ENCODE data around the gene SPC24.
"Not testable (repeated sequence)": the region's sequence is repeated elsewhere in the genome, so short reads cannot be mapped to it uniquely, and the experiment has no call there.

Gene SPC24

DNA sequence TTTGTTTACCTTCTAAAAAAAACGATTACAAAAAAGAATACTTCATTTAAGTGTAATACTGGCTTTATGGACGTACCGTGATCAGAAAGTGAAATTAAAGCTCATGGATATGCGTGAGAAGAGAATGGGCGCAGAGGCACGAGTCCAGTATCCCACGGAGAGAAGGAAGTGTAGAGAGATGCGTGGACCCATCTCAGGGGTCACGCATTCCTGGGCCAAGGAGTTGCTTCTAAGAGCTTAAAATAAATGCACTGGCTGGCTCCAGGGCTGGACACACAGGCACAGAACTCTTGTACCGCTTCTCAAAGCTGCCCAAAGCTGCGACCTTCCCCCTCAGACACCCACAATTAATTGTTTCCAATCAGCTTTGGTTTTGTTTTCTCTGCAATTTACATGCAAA lies 8.7 kb upstream of the SPC24 start:
- DNase-seq, result no peak

DNA sequence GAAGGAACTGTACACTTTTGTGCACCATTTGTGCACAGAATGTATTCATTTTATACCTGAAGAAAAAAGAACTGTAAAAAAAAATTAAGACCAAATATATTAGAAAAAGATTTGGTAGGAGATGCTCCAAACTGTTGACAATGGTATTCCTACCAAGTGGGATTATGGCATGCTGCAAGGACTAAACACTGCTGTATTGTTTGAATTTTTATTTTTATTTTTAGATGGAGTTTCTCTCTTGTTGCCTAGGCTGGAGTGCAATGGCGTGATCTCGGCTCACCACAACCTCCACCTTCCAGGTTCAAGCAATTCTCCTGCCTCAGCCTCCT lies 4.8 kb upstream of the SPC24 start:
- DNase-seq, result not testable (repeated sequence)

DNA sequence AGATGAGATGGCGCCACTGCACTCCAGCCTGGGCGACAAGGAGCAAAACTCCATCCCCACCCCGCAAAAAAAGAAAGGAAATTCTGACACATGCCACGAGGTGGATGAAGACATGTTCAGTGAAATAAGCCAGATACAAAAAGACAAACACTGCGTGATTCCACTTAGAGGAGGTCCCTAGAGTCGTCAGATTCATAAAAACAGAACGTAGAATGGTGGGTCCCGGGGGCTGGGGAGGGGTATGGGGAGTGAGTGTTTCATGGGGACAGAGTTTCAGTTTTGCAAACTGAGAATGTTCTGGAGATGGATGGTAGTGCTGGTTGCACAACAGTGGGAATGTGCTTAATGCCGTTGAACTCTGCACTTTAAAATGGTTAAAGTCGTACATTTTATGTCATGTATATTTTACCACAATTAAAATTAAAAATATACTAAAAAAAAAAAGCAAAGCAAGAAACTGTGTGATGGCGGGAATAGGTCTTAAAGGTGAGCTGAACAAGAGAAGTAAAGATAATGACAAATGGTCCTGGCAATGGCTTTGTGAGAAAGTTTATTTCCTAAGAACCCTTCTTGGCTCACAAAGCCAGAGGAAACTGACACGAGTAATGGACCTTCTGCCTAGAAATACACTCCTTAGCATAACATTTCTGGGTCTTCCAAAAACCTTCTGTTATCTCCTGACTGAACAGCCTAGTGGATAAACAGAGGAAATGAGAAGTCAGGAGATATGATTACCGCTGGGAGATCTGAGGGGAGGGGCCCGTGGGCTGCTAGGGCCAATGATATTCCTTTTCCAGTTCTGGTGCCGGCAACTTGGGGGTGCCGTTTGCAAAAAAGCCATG lies 4.2 kb upstream of the SPC24 start:
- no peak for DNase-seq

DNA sequence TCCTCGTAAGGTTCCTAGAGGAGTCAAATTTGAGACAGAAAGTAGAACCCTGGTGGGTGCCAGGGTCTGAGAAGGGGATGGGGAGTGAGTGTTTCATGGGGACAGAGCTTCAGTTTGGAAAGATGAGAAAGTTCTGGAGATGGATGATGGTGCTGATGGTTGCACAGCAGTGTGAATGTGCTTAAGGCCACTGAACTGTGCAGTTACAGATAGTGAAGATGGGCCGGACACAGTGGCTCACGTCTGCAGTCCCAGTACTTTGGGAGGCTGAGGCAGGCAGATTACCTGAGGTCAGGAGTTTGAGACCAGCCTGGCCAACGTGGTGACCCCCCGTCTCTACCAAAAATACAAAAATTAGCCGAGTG lies 917 bp downstream of the SPC24 start:
- DNase-seq, result no peak

DNA sequence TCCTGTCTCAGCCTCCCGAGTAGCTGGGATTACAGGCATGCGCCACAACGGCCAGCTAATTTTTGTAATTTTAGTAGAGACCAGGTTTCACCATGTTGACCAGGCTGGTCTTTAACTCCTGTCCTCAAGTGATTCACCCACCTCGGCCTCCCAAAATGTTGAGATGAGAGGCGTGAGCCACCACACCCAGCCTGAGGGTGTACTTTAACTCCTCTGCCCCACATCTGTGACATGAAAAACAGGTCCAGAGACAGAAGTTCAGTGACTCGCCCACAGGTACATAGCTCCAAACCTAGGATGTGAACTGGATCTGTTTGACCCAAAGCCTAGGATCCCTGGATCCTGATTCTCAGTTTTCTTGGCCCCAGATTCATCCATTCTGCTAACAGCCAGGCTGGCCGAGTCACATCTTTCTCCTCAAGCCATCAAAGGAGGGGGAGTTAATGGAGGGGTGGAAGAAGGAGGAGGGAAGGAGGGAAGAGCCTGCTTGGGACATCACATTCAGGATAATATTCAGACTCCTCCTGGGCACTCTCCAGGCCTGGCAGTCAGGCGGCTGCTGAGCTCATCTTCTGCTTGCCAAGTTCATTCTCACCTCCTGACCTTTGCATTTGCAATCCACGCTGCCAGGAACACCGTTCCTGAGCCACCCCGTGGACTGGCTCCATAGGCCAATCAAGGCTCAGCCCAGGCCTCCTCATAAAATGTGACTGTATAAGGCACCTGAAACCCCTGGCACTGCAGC lies 3.1 kb downstream of the SPC24 start:
- DNase-seq, result no peak

DNA sequence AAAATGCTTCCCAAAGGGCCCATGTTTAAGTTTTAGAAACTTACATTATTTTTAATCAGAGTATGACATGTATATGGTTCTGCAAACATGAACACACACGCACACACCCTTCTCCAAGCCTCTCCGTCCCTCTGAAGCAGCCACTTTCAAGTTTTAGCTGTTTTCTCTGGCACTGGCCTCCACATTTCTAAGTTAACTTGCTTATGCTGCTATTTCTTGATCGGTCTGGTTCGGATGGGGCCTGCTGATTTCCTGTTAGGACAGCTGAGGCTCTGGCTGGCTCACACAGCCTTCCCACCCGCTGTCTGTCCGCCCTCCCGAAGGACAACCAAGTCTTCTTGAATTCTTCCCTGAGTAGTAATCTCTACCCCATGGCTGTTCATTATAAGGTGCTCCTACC lies 4.4 kb downstream of the SPC24 start:
- DNase-seq, result no peak

DNA sequence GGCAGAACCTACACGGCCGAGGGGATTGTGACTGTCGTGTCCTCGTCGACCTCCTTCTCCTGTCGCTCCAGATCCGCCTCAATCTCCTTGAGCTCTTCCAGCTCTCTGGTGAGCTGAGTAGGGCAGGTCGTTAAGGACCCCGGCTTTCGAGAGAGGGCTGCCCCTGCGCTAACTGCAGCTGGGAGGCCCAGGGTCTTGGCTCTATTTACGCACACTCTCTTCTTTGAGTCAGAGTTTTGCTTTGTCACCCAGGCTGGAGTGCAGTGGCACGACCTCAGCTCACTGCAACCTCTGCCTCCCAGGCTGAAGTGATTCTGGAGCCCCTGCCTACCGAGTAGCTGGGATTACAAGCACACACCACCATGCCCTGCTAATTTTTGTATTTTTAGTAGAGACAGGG lies 7.6 kb downstream of the SPC24 start:
- DNase-seq, result no peak

DNA sequence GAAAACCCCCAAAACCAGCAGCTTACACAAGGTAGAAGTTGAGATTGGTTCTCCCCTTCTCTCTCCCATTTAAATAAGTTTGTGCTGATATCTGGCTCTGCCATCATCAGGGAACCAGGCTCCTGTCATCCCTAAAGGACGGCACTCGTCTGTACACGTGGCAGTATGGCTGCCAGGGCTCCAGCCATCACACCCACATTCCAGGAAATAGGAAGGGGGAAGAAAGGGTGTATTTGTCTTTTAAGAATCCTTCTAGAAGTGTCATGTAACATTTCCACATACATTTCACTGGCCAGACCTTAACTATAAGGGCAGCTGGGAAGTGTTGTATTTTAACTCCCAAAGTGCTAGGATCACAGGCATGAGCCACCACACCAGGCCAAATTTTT lies 10.1 kb downstream of the SPC24 start:
- DNase-seq, result no peak

DNA sequence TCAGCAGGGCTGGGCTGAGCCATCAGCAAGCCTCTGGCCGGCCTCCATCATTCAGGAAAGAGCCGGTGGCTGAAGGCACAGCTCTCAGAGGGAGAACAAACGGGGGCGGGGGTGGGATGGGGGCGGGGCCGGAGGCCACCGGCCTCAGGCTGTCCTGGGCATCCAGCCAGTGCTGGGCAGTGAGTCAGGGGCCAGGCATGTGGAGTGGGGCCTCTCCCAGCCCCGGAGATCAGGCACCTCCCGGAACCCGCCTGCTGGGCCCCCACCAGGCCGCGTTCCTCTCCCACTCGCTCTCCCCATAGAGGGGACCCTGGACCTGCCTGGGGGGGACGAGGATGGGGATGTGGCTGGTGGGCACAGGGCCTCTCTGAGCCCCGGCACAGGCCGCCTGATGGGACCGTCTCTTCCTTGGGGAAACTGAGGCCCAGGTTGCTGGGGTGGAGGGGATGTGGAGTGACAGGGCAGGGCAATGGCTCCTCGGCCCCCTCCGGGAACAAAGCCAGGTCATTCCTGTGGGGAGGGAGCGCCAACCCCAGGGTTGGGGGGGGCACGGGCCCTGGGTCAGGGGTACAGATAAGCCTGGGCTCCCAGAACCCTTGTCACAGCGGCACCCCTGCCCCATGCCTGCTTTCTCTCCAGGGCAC lies 12.9 kb downstream of the SPC24 start:
- DNase-seq, result no peak

DNA sequence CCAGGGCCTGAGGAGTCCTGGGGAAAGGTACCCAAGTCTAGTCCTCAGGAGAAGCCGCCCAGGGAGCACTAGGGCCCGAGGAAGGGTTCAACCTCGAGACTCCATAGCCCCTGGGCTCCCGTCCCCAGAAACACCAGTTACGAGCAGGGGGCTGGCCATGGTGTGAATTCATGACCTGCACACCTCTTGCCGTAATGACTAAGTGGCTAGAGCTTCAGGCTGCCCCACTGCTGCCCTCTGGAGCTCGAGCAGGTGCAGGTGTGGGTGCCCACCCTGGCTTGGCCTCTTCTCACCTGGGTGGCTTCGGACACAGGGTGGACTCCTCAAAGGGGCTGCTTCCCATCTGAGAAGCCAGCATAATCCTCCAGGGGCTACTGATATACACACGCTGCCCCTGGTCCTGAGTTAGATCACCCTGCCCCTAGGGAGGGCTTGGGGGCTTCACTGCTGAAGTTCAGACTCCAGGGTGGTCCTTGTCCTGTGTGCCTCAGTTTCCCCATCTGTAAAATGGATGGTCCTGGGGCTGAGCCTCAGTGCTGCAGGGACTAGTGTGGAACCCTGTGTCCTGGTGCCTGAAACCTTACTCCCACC lies 13.6 kb downstream of the SPC24 start:
- no peak for DNase-seq

DNA sequence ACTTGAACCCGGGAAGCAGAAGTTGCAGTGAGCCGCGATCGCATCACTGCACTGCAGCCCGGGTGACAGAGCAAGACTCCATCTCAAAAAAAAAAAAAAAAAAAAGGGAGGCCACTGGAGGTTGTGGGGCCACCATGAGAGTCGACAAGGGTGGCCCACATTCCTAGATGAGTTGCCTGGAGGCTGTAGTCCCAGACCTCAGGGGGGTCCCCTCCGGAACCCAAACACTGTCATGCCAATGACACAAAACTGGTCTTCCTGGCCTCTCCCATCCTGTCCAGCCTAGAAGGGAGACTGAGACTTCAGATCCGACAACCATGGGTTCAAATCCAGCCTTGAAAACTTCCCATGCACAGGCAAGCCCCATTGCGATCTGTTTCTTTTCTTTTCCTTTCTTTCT lies 14.7 kb downstream of the SPC24 start:
- DNase-seq, result no peak

DNA sequence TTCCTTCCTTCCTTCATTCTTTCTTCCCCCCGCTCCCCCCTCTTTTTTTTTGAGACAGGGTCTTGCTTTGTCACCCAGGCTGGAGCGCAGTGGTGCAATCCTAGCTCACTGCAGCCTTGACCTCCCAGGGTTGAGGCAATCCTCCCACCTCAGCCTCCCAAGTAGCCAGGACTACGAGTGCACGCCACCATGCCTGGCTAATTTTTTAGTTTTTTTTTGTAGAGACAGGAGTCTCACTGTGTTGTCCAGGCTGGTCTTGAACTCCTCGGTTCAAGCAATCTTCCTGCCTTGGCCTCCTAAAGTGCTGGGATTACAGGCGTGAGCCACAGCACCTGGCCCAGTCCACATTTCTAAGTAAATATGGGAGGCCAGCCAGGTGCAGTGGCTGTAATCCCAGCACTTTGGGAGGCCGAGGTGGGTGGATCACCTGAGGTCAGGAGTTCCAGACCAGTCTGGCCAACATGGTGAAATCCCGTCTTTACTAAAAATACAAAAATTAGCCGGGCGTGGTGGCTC lies 15.5 kb downstream of the SPC24 start:
- DNase-seq, result not testable (repeated sequence)

DNA sequence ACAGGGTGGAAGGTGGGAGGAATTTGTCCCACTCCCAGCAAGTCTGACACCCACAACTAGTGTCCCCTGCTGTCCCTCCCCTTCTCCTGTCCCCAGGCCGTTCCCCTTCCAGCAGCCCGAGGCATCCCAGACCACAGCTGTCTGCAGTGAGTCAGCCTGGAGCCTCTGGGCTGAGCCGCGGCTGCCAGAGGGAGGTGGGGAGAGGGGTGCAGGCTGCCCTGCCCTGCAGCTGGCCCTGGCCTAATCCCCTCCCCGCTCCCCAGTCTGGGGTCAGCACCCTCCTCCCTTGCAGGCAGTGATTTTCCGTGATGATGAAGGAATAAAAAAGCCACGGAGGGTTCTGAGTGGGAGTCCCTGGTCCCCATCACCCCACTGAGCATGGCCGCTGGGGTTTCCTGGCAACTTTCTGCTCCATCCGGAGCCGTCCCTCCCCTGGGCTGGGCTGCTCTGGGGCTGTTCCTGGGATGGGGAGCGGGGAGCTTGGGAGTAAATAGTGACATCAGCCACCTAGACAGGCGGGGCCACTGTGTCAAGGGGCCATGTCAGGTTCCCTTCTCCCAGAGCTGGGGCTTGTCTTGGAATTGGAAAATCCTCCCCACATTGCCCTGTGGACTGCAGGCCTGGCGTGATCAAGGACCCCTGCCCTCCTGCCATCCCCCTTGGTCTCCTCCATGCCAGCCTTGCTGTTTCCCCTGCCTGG lies 16.8 kb downstream of the SPC24 start:
- DNase-seq, result no peak

DNA sequence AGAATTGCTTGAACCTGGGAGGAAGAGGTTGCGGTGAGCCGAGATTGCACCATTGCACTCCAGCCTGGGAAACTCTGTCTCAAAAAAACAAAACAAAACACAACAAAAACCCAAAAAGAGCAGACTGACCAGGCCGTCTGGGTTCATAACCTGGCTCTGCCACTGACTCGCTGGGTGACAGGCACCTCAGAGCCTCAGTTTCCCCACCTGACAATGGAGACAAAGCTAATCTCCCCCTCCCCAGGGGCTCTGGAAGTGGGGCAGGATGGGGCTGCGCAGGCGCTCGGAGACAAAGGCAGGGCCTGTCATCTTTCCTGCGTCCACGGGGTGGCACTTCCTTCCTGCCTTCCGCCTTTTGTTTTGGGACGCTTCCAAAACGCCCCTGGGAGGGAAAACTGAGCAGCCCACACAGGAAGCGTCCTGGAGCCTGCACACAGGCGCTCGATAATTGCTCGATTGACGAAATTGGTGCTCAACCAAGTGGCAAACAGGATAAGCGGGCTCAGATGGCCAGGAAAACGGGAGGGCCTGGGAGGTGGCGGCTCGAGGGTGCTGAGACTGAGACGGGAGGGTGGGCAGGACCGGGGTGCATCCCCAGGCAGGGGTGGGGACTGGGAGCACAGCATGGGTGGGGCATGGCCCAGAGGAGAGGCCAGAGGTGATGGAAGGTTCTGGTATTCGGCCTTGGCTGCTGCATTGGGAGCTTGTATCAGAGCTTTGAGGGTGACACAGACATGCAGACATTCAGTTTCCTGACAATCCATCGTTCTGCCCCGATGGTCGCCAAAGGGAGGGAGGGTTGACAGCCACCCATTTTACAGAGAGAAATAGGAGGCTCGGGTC lies 17.8 kb downstream of the SPC24 start:
- no peak for DNase-seq

DNA sequence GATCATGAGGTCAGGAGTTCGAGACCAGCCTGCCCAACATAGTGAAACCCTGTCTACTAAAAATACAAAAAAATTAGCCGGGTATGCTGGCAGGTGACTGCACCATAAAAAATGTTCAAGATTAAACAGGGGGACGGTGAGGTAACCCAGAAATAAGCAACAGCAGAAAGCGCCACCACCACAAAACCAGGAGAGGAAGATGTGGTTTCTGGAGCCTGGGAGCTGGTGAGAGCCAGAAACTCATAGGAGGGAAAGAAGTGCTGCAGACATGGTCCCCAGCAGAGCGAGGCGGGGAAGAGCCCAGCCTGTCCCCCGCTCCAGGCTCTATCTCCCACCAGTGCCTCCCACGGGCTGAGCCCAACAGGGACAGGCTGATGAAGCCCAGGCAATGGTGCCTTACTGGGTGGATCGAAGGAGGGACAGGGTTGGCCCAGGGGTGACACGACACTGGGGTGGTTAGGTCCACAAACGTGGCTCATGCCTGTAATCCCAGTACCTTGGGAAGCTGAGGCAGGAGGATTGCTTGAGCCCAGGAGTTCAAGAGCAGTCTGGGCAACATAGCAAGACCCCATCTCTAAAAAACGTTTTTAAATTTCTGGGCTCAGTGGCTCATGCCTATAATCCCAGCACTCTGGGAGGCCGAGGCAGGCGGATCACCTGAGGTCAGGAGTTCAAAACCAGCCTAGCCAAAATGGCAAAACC lies 19.0 kb downstream of the SPC24 start:
- DNase-seq, result no peak

DNA sequence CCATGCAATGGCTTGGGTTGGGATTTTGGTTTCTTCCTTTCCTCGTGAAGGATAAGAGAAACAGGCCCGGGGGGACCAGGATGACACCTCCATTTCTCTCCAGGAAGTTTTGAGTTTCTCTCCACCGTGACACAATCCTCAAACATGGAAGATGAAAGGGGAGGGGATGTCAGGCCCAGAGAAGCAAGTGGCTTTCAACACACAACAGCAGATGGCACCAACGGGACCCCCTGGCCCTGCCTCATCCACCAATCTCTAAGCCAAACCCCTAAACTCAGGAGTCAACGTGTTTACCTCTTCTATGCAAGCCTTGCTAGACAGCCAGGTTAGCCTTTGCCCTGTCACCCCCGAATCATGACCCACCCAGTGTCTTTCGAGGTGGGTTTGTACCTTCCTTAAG lies 24.1 kb downstream of the SPC24 start:
- DNase-seq, result no peak

DNA sequence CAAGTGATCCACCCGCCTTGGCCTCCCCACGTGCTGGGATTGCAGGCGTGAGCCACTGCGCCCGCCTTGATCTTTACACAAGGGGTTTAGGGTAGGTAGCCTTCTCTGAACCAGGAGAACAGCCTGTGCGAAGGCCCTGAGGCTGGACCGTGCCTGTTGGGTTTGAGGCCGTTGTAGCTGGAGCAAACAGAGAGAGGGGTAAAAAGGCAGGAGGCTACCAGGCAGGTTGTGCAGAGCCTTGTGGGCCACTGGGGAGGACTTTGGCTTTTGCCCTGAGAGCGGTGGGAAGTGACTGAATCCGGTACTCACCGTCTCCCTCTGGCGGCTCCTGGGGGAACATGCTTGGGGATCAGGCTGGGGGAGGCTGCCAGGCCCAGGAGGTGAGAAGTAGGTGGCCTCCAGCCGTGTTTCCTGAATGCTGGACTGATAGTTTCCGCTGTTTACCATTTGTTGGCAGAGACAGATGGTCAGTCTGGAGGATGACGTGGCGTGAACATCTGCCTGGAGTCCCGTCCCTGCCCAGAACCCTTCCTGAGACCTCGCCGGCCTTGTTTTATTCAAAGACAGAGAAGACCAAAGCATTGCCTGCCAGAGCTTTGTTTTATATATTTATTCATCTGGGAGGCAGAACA lies 24.6 kb downstream of the SPC24 start:
- no peak for DNase-seq

DNA sequence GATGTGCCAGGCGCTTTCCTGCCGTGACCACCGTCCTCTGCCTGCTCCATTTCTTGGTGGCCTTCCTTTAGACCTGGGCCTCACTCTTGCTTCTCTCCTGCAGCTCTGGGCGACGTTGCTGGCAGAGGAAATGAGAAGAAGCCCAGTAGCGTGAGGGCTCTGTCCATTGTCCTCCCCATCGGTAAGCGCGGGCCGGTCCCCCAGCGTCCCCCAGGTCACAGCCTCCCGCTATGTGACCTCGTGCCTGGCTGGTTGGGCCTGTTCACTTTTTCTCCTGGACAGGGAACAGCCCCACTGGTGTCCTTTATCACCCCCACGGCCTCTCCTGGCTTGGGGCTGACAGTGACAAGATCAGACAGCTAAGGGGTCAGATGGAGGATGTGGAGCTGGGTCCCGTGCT lies 27.7 kb downstream of the SPC24 start:
- DNase-seq, result no peak

DNA sequence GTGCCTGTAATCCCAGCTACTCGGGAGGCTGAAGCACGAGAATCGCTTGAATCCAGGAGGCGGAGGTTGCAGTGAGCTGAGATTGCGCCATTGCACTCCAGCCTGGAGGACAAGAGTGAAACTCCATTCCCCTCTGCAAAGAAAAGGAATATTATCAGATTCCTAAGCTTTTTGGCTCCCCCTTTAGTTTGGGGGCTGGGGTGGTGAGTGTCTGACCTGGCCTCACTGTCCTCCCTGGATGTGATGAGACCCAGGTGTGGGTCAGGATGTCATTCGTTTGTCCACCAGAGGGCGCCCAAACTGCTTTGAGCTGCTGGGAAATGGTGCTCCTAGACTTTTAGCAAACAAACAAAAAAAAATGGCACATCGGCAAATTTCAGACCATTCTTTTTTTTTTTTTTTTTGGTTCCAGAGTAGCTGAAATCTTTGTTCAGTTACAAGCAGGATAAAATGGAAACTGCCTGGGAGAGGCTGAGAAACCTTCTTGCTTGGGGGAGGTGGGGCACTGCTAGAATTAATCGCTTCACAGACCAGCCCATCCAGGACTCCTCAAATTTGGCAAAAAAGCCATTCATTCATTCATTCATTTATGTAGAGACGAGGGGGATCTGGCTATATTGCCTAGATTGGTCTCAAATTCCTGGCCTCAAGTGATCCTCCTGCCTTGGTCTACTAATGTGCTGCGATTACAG lies 29.4 kb downstream of the SPC24 start:
- no peak for DNase-seq

DNA sequence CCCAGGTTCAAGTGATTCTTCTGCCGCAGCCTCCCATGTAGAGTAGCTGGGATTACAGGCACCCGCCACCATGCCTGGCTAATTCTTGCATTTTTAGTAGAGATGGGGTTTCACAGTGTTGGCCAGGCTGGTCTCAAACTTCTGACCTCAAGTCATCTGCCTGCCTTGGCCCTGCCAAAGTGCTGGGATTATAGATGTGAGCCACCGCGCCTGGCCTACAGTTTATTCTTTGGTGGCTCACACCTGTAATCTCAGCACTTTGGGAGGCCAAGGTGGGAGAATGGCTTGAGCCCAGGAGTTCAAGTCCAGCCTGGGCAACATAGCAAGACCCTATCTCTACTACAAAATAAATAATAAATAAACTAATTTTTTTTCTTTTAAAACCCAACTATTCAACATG lies 31.4 kb downstream of the SPC24 start:
- DNase-seq, result not testable (repeated sequence)
